ENCODE results near the gene NOVA2.

- TF ChIP-seq CTCF (IDR thresholded peaks at IDR 0.05) (no peak), ZBTB43 (CRISPR knock-in tag; IDR thresholded peaks at IDR 0.05) (no peak), IRF2 (CRISPR knock-in tag; IDR thresholded peaks at IDR 0.05; ENCODE audit: borderline replicate concordance, low read depth) (no peak), FOXK1 (CRISPR knock-in tag; IDR thresholded peaks at IDR 0.05) (no peak), ESRRA (CRISPR knock-in tag; IDR thresholded peaks at IDR 0.05; ENCODE audit: borderline replicate concordance) (no peak), CBFB (CRISPR knock-in tag; IDR thresholded peaks at IDR 0.05; ENCODE audit: low read depth) (no peak), MLX (CRISPR knock-in tag; IDR thresholded peaks at IDR 0.05) (no peak), E2F5 (CRISPR knock-in tag; IDR thresholded peaks at IDR 0.05) (no peak), USF1 (CRISPR knock-in tag; IDR thresholded peaks at IDR 0.05) (no peak), E2F4 (CRISPR knock-in tag; IDR thresholded peaks at IDR 0.05; ENCODE audit: borderline replicate concordance, low read depth) (no peak), AR (CRISPR knock-in tag; IDR thresholded peaks at IDR 0.05) (no peak), ELF4 (CRISPR knock-in tag; IDR thresholded peaks at IDR 0.05; ENCODE audit: low read depth) (no peak), CREB1 (CRISPR knock-in tag; IDR thresholded peaks at IDR 0.05) (no peak), CREM (CRISPR knock-in tag; IDR thresholded peaks at IDR 0.05) (no peak)
These were observed 48.7 kb downstream of the NOVA2 start for GRCh38 chr19:45924891-45925447.
